ENCODE data around the gene CBR3.

CBR3 gene

DNA sequence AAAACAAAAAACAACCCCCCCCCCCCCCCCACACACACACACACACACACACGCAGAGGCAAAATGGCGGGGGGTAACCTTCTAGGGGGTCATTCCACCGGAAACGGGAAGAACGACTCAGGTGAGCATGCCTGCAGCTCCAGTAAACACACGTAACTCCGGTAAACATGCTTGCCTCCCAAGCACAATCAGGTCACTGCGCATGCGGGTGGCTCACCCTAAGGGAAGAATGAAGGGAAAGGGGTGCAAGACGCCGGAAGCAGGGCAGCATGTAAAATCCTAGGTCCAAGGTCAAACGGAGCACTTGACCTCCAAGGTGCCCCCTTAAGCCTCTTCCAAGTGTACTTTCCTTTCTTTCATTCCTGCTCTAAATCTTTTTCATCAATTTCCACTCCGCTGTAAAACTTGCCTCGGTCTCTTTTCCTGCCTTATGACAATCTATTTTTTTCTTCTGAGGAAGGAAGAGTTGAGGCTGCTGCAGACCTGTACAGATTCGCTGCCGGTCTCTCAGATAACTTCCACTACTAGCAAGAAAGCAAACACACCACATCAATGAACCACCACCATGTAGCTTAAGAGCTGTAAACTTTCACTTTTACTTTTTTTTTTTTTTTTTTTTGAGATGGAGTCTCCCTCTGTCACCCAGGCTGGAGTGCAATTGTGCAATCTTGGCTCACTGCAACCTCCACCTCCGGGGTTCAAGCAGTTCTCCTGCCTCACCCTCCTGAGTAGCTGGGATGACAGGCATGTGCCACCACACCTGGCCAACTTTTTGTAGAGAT is 21.0 kb upstream of the CBR3 start:
- Histone ChIP-seq H3K4me2 (ENCODE audit: insufficient read depth, low read length) (peak overlapping the region; percentile 90), H3K4me3 (ENCODE audit: low read depth in 1 of 2, low read length in 2 of 2) (peak overlapping the region; percentile 4 to 66; a peak in 3 of 4 replicates), H3K9ac (ENCODE audit: low read depth, low read length) (peak overlapping the region; percentile 50)

DNA sequence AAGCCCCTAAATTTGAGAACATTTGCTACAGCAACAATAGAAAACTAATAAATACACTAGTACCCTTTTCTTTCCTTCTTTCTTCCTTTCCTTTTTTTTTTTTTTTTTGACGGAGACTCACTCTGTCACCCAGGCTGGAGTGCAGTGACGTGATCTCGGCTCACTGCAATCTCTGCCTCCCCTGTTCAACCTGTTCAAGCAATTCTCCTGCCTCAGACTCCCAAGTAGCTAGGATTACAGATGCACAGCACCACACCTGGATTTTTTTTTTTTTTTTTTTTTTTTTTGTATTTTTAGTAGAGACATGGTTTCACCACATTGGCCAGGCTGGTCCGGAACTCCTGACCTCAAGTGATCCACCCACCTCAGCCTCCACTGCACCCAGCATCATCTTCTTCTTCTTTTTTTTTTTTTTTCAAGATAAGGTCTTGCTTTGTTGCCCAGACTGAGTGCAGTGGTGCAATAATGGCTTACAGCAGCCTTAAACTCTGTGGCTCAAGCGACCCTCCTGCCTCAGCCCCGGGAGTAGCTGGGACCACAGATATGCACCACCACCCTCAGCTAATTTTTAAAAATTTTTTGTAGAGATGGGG is 19.6 kb upstream of the CBR3 start:
- Histone ChIP-seq H3K9me3 (ENCODE audit: insufficient read depth, low read length, severe bottlenecking) (no peaks in the 10 kb centered on the region), H3K4me2 (ENCODE audit: insufficient read depth, low read length) (no peak overlapping the region), H3K36me3 (ENCODE audit: insufficient read depth, low read length) (no peaks in the 10 kb centered on the region), H3K27ac (ENCODE audit: low read length) (no peak overlapping the region), H2AFZ (ENCODE audit: low read depth, low read length) (no peak overlapping the region), H3K9ac (ENCODE audit: low read depth, low read length) (no peak overlapping the region), H3K79me2 (ENCODE audit: insufficient read depth, low read length) (no peaks in the 10 kb centered on the region), H3K27me3 (ENCODE audit: insufficient read depth, low read length, poor library complexity) (no peaks in the 10 kb centered on the region), H4K20me1 (ENCODE audit: insufficient read depth, low read length) (no peaks in the 10 kb centered on the region), H3K4me3 (ENCODE audit: low read depth in 1 of 2, low read length in 2 of 2) (no peak overlapping the region), H3K4me1 (ENCODE audit: insufficient read depth, low read length) (peaks cover 28% of the 10 kb centered on the region)
- DNase-seq (no peak), ATAC-seq (ENCODE audit: insufficient read depth, low read depth) (no peak)
- no peak for TF ChIP-seq EZH2 (IDR thresholded peaks at IDR 0.05; ENCODE audit: borderline replicate concordance, low read depth, low read length, severe bottlenecking)
- TF ChIP-seq, protein P1, sequence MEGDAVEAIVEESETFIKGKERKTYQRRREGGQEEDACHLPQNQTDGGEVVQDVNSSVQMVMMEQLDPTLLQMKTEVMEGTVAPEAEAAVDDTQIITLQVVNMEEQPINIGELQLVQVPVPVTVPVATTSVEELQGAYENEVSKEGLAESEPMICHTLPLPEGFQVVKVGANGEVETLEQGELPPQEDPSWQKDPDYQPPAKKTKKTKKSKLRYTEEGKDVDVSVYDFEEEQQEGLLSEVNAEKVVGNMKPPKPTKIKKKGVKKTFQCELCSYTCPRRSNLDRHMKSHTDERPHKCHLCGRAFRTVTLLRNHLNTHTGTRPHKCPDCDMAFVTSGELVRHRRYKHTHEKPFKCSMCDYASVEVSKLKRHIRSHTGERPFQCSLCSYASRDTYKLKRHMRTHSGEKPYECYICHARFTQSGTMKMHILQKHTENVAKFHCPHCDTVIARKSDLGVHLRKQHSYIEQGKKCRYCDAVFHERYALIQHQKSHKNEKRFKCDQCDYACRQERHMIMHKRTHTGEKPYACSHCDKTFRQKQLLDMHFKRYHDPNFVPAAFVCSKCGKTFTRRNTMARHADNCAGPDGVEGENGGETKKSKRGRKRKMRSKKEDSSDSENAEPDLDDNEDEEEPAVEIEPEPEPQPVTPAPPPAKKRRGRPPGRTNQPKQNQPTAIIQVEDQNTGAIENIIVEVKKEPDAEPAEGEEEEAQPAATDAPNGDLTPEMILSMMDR (IDR thresholded peaks at IDR 0.05; ENCODE audit: borderline replicate concordance, extremely low read depth, low read length, poor library complexity, severe bottlenecking) = no peak

More for the DNA sequence above, 21.0 kb upstream of the CBR3 start:
- TF ChIP-seq EZH2 (IDR thresholded peaks at IDR 0.05; ENCODE audit: borderline replicate concordance, low read depth, low read length, severe bottlenecking) = no peak
- TF ChIP-seq, protein P1 (IDR thresholded peaks at IDR 0.05; ENCODE audit: borderline replicate concordance, extremely low read depth, low read length, poor library complexity, severe bottlenecking) = no peak
- peaks cover 28% of the 10 kb centered on the region for H3K4me1 ChIP-seq (ENCODE audit: insufficient read depth, low read length)
- H4K20me1 ChIP-seq (ENCODE audit: insufficient read depth, low read length) = no peaks in the 10 kb centered on the region
- no peaks in the 10 kb centered on the region for H3K36me3 ChIP-seq (ENCODE audit: insufficient read depth, low read length)
- H3K9me3 ChIP-seq (ENCODE audit: insufficient read depth, low read length, severe bottlenecking) = no peaks in the 10 kb centered on the region
- H3K79me2 ChIP-seq (ENCODE audit: insufficient read depth, low read length) = no peaks in the 10 kb centered on the region
- peak overlapping the region; percentile 86 for H2AFZ ChIP-seq (ENCODE audit: low read depth, low read length)
- ATAC-seq (ENCODE audit: insufficient read depth, low read depth) (peak; percentile 90), DNase-seq (peak; percentile 65)
- H3K27ac ChIP-seq (ENCODE audit: low read length) = peak overlapping the region; percentile 87
- H3K27me3 ChIP-seq (ENCODE audit: insufficient read depth, low read length, poor library complexity) = no peaks in the 10 kb centered on the region

DNA sequence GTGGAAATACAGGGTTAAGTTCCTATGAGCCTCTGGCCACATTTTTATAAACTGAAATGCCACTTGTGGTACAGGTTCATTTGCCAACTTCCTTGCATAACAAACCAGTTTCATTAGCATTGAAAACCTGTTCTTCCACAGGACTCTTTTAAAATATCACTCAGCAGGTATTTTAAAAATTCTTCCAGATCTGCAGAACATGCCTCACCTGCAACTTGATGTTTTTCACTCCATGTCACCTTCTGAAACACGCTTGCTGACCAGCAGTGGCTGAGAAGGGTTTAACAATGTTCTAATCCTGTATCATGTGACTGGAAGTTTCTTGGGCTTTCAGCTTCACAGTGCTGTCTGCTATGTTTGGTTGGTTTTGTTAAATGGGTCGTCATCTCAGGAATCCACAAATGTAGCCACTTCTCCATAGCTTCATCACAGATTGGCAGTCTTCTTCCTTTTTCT is 17.6 kb upstream of the CBR3 start:
- H4K20me1 ChIP-seq (ENCODE audit: insufficient read depth, low read length) = no peaks in the 10 kb centered on the region
- no peak for TF ChIP-seq EZH2 (IDR thresholded peaks at IDR 0.05; ENCODE audit: borderline replicate concordance, low read depth, low read length, severe bottlenecking)
- TF ChIP-seq, protein P1 (IDR thresholded peaks at IDR 0.05; ENCODE audit: borderline replicate concordance, extremely low read depth, low read length, poor library complexity, severe bottlenecking) = no peak
- no peaks in the 10 kb centered on the region for H3K79me2 ChIP-seq (ENCODE audit: insufficient read depth, low read length)
- no peaks in the 10 kb centered on the region for H3K9me3 ChIP-seq (ENCODE audit: insufficient read depth, low read length, severe bottlenecking)
- ATAC-seq (ENCODE audit: insufficient read depth, low read depth) (no peak), DNase-seq (no peak)
- H2AFZ ChIP-seq (ENCODE audit: low read depth, low read length) = no peak overlapping the region
- H3K27me3 ChIP-seq (ENCODE audit: insufficient read depth, low read length, poor library complexity) = no peaks in the 10 kb centered on the region
- H3K36me3 ChIP-seq (ENCODE audit: insufficient read depth, low read length) = no peaks in the 10 kb centered on the region
- H3K4me1 ChIP-seq (ENCODE audit: insufficient read depth, low read length) = peaks cover 22% of the 10 kb centered on the region
- no peak overlapping the region for H3K4me2 ChIP-seq (ENCODE audit: insufficient read depth, low read length)
- no peak overlapping the region for H3K27ac ChIP-seq (ENCODE audit: low read length)
- no peak overlapping the region for H3K9ac ChIP-seq (ENCODE audit: low read depth, low read length)
- H3K4me3 ChIP-seq (ENCODE audit: low read depth in 1 of 2, low read length in 2 of 2) = no peak overlapping the region
